ENCODE results near the gene PRSS1.
"Not testable (repeated sequence)": the region's sequence is repeated elsewhere in the genome, so short reads cannot be mapped to it uniquely, and the experiment has no call there.

The PRSS1 gene

GRCh38 chr7:142746264-142746663 is 3.0 kb upstream of the PRSS1 start:
- no peak for DNase-seq (ENCODE audit: low read depth in 2 of 2)

GRCh38 chr7:142748410-142748809 is 862 bp upstream of the PRSS1 start:
- not testable (repeated sequence) for DNase-seq (ENCODE audit: low read depth in 2 of 2)

- no peak for DNase-seq (ENCODE audit: low read depth in 2 of 2)
Observed at GRCh38 chr7:142750321-142750938, 1.2 kb downstream of the PRSS1 start.

- DNase-seq (ENCODE audit: low read depth in 2 of 2), result not testable (repeated sequence)
Observed at GRCh38 chr7:142751526-142752175, 2.4 kb downstream of the PRSS1 start.

- no peak for DNase-seq (ENCODE audit: low read depth in 2 of 2)
Observed at GRCh38 chr7:142752376-142753225, 3.3 kb downstream of the PRSS1 start.

- no peak for DNase-seq (ENCODE audit: low read depth in 2 of 2)
Observed at GRCh38 chr7:142753366-142753765, 4.1 kb downstream of the PRSS1 start.

GRCh38 chr7:142753925-142754491 is 4.7 kb downstream of the PRSS1 start:
- DNase-seq (ENCODE audit: low read depth in 2 of 2), result not testable (repeated sequence)

GRCh38 chr7:142754681-142755575 is 5.7 kb downstream of the PRSS1 start:
- no peak for DNase-seq (ENCODE audit: low read depth in 2 of 2)

- DNase-seq (ENCODE audit: low read depth in 2 of 2), result not testable (repeated sequence)
Observed at GRCh38 chr7:142758312-142758711, 9.0 kb downstream of the PRSS1 start.

GRCh38 chr7:142759433-142759832 is 10.2 kb downstream of the PRSS1 start:
- DNase-seq (ENCODE audit: low read depth in 2 of 2), result no peak

GRCh38 chr7:142760071-142760642 is 10.9 kb downstream of the PRSS1 start:
- no peak for DNase-seq (ENCODE audit: low read depth in 2 of 2)

- DNase-seq (ENCODE audit: low read depth in 2 of 2), result not testable (repeated sequence)
Observed at GRCh38 chr7:142761606-142762005, 12.3 kb downstream of the PRSS1 start.

GRCh38 chr7:142762104-142762503 is 12.8 kb downstream of the PRSS1 start:
- no peak for DNase-seq (ENCODE audit: low read depth in 2 of 2)

- DNase-seq (ENCODE audit: low read depth in 2 of 2), result no peak
Observed at GRCh38 chr7:142767451-142767850, 18.2 kb downstream of the PRSS1 start.

- DNase-seq (ENCODE audit: low read depth in 2 of 2), result no peak
Observed at GRCh38 chr7:142767861-142768260, 18.6 kb downstream of the PRSS1 start.

- DNase-seq (ENCODE audit: low read depth in 2 of 2), result not testable (repeated sequence)
Observed at GRCh38 chr7:142768885-142769284, 19.6 kb downstream of the PRSS1 start.

- DNase-seq (ENCODE audit: low read depth in 2 of 2), result no peak
Observed at GRCh38 chr7:142770661-142771352, 21.5 kb downstream of the PRSS1 start, which contains the start of gene PRSS2. Gene PRSS2 (plus strand): TSS chr7:142770970. CDS start chr7:142770983, 13 bp downstream.

- DNase-seq (ENCODE audit: low read depth in 2 of 2), result no peak
Observed at GRCh38 chr7:142771353-142771723, 22.1 kb downstream of the PRSS1 start.

GRCh38 chr7:142772051-142772450 is 22.8 kb downstream of the PRSS1 start:
- DNase-seq (ENCODE audit: low read depth in 2 of 2), result no peak

- no peak for DNase-seq (ENCODE audit: low read depth in 2 of 2)
Observed at GRCh38 chr7:142772673-142773072, 23.4 kb downstream of the PRSS1 start.

All from stimulated activated CD8-positive, alpha-beta memory T cell treated with anti-CD3 and anti-CD28 coated beads, Interleukin-7, amount 100 ng/mL, for 1 hour (primary cell).